Endodermal cell (in vitro differentiated cells): ENCODE data around the gene DUSP6. TPM values are rescaled to one million over a fixed set of nuclear protein-coding genes. Genes with fewer than 3 reads are reported as not detected.

Experiments
- DNase-seq: peaks from one replicate; pipeline ENCODE4 v3.0.0-alpha.2; 2017
- H3K27ac ChIP-seq: 2 replicates; pipeline ENCODE4 v1.5.1; 2013; ENCODE audit warnings: mild to moderate bottlenecking, low read depth, low read length, moderate library complexity
- H3K27me3 ChIP-seq: 2 replicates; pipeline ENCODE4 v1.6.1; 2013; ENCODE audit warnings: mild to moderate bottlenecking, low read length, moderate library complexity; ENCODE audit not compliant: insufficient read depth, control insufficient read depth, poor library complexity, severe bottlenecking
- H3K36me3 ChIP-seq: 2 replicates; pipeline ENCODE4 v1.7.0; 2013; ENCODE audit warnings: mild to moderate bottlenecking, low read length, moderate library complexity; ENCODE audit not compliant: control insufficient read depth, insufficient read depth
- H3K4me1 ChIP-seq: one replicate; pipeline ENCODE4 v1.7.0; 2013; ENCODE audit warnings: low read length; ENCODE audit not compliant: control insufficient read depth, insufficient read depth
- H3K4me3 ChIP-seq: 2 replicates; pipeline ENCODE4 v1.5.1; 2013; ENCODE audit warnings: mild to moderate bottlenecking, low read length, moderate library complexity
- H3K9ac ChIP-seq: 2 replicates; pipeline ENCODE4 v1.6.1; 2013; ENCODE audit warnings: mild to moderate bottlenecking, low read length, moderate library complexity; ENCODE audit not compliant: poor library complexity, severe bottlenecking; ENCODE audit errors: extremely low read depth
- H3K9me3 ChIP-seq: 2 replicates; pipeline ENCODE4 v1.6.1; 2013; ENCODE audit warnings: mild to moderate bottlenecking, low read length, moderate library complexity; ENCODE audit not compliant: control insufficient read depth
- H3K27ac Mint-ChIP-seq: 2 replicates; pipeline ENCODE4 v1.8.0; 2020; ENCODE audit warnings: mixed read lengths
- H3K27me3 Mint-ChIP-seq: 2 replicates; pipeline ENCODE4 v1.8.0; 2021; ENCODE audit warnings: mild to moderate bottlenecking, mixed read lengths; ENCODE audit not compliant: insufficient read depth
- H3K36me3 Mint-ChIP-seq: 2 replicates; pipeline ENCODE4 v1.8.0; 2020; ENCODE audit warnings: low read depth, mixed read lengths
- H3K4me1 Mint-ChIP-seq: 2 replicates; pipeline ENCODE4 v1.8.0; 2020; ENCODE audit warnings: mixed read lengths
- H3K4me3 Mint-ChIP-seq: 2 replicates; pipeline ENCODE4 v1.8.0; 2020; ENCODE audit warnings: mild to moderate bottlenecking, moderate library complexity, mixed read lengths
- H3K9me3 Mint-ChIP-seq: 2 replicates; pipeline ENCODE4 v1.8.0; 2020; ENCODE audit warnings: mild to moderate bottlenecking, mixed read lengths
- CTCF ChIP-seq: fragments of 200-600 bp; sonication (generic); conservative IDR thresholded peaks from 2 replicates; pipeline ENCODE4 v1.5.0; 2021; ENCODE audit warnings: antibody characterized with exemption, mild to moderate bottlenecking
- WGBS, 2 experiments: methylation state at CpG; one replicate each; pipeline versions ENCODE4 v1.1.5 to v1.1.7; 2013; ENCODE audit warnings: missing lambda C conversion rate in 2 of 2, mixed read lengths in 1 of 2; ENCODE audit not compliant: insufficient coverage in 1 of 2, insufficient read length in 1 of 2; 5-methylcytosine and 5-hydroxymethylcytosine counted together
- total RNA-seq, 2 donors: library from RNA; stranded (reverse); fragmentation: NEBNext Ultra II Directional in 1 of 2; extraction: Animal tissue kit (Norgen Biotek cat#: 25700) in 1 of 2; gene quantifications; 2 replicates in 1 of 2; 3 replicates in 1 of 2; pipeline ENCODE4 v1.2.1, GENCODE V29; 2021

DUSP6 gene
- total RNA-seq, 2 donors from 2014 or later: 85.9 to 123 TPM

GRCh38 chr12:89305373-89305772 lies 46.9 kb downstream of the DUSP6 start:
- H3K4me1 Mint-ChIP-seq: peaks cover 9% of the 10 kb centered on the region
- Histone ChIP-seq H3K27ac (no peak overlapping the region), H3K4me3 (no peak overlapping the region), H3K27me3 (no peaks in the 10 kb centered on the region), H3K4me1 (no peaks in the 10 kb centered on the region), H3K9ac (no peak overlapping the region), H3K9me3 (no peaks in the 10 kb centered on the region), H3K36me3 (no peaks in the 10 kb centered on the region)
- no peak overlapping the region for H3K4me3 Mint-ChIP-seq
- no peaks in the 10 kb centered on the region for H3K27me3 Mint-ChIP-seq
- H3K27ac Mint-ChIP-seq: no peak overlapping the region
- no peaks in the 10 kb centered on the region for H3K9me3 Mint-ChIP-seq
- 100% methylated on average over 1 of the region's 1 CpG; no CpG with 5 or more reads in 1 of the 2 experiments for WGBS, 2 experiments
- H3K36me3 Mint-ChIP-seq: no peaks in the 10 kb centered on the region
- no peak for TF ChIP-seq CTCF
- no peak for DNase-seq

GRCh38 chr12:89299931-89300330 lies 52.4 kb downstream of the DUSP6 start:
- DNase-seq: no peak
- no peaks in the 10 kb centered on the region for H3K4me1 Mint-ChIP-seq
- TF ChIP-seq CTCF: no peak
- 95 to 100% methylated on average over 1 to 2 of the region's 2 CpGs for WGBS, 2 experiments
- Histone ChIP-seq H3K27ac (no peak overlapping the region), H3K27me3 (no peaks in the 10 kb centered on the region), H3K9me3 (no peaks in the 10 kb centered on the region), H3K9ac (no peak overlapping the region), H3K4me1 (no peaks in the 10 kb centered on the region), H3K36me3 (no peaks in the 10 kb centered on the region), H3K4me3 (no peak overlapping the region)
- H3K27me3 Mint-ChIP-seq: no peaks in the 10 kb centered on the region
- H3K36me3 Mint-ChIP-seq: no peaks in the 10 kb centered on the region
- H3K27ac Mint-ChIP-seq: no peak overlapping the region
- H3K9me3 Mint-ChIP-seq: no peaks in the 10 kb centered on the region
- no peak overlapping the region for H3K4me3 Mint-ChIP-seq

GRCh38 chr12:89299417-89299816 lies 52.9 kb downstream of the DUSP6 start:
- Histone ChIP-seq H3K4me3 (no peak overlapping the region), H3K9ac (no peak overlapping the region), H3K4me1 (no peaks in the 10 kb centered on the region), H3K9me3 (no peaks in the 10 kb centered on the region), H3K27me3 (no peaks in the 10 kb centered on the region), H3K27ac (no peak overlapping the region), H3K36me3 (no peaks in the 10 kb centered on the region)
- H3K4me1 Mint-ChIP-seq: no peaks in the 10 kb centered on the region
- H3K36me3 Mint-ChIP-seq: no peaks in the 10 kb centered on the region
- no peaks in the 10 kb centered on the region for H3K27me3 Mint-ChIP-seq
- no peak overlapping the region for H3K4me3 Mint-ChIP-seq
- no peak for DNase-seq
- H3K9me3 Mint-ChIP-seq: no peaks in the 10 kb centered on the region
- no peak overlapping the region for H3K27ac Mint-ChIP-seq
- no peak for TF ChIP-seq CTCF

Other genes starting within 250 kb of the DUSP6 start
- 1 to 10 TPM; 7.2 to 9.0 TPM for gene GALNT4, start 172.3 kb upstream of the DUSP6 start, total RNA-seq
- 10 to 100 TPM; 22.3 to 36.1 TPM for gene POC1B, start 173.5 kb upstream of the DUSP6 start, total RNA-seq